ENCODE measurements around the gene PLXDC2. TPM values are rescaled to one million over a fixed set of nuclear protein-coding genes. Genes with fewer than 3 reads are reported as not detected.

PLXDC2 gene
- total RNA-seq, 1 experiment from 2014 or later, result 0.20 TPM

DNA sequence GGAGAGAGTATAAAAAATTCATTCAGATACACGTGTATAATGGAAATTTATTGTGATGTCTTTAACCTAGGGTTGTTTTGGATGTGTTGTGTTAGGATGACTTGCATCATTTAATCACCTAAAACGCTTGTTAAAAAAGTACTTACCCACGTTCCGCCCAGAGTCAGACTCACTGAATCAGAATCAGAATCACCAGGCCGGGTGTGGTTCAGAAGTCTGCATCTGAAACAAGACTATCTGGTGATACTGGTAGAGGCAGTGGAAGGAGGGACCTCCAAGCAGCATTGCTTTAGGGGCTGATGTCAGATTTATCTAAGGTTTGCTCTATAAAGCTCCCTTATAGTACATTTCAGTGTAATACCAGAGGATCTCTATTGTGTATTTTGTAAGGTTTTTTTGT lies 20.5 kb upstream of the PLXDC2 start (continued):
- TF ChIP-seq, protein P1, sequence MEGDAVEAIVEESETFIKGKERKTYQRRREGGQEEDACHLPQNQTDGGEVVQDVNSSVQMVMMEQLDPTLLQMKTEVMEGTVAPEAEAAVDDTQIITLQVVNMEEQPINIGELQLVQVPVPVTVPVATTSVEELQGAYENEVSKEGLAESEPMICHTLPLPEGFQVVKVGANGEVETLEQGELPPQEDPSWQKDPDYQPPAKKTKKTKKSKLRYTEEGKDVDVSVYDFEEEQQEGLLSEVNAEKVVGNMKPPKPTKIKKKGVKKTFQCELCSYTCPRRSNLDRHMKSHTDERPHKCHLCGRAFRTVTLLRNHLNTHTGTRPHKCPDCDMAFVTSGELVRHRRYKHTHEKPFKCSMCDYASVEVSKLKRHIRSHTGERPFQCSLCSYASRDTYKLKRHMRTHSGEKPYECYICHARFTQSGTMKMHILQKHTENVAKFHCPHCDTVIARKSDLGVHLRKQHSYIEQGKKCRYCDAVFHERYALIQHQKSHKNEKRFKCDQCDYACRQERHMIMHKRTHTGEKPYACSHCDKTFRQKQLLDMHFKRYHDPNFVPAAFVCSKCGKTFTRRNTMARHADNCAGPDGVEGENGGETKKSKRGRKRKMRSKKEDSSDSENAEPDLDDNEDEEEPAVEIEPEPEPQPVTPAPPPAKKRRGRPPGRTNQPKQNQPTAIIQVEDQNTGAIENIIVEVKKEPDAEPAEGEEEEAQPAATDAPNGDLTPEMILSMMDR (IDR thresholded peaks at IDR 0.05 in 2 of 3, conservative IDR thresholded peaks at IDR 0.05 in 1 of 3; ENCODE audit: borderline replicate concordance in 1 of 3, insufficient read depth in 1 of 3, low read depth in 2 of 3, low read length in 2 of 3), result no peak
- no peak for TF ChIP-seq CEBPB (IDR thresholded peaks at IDR 0.05; ENCODE audit: low read depth)

DNA sequence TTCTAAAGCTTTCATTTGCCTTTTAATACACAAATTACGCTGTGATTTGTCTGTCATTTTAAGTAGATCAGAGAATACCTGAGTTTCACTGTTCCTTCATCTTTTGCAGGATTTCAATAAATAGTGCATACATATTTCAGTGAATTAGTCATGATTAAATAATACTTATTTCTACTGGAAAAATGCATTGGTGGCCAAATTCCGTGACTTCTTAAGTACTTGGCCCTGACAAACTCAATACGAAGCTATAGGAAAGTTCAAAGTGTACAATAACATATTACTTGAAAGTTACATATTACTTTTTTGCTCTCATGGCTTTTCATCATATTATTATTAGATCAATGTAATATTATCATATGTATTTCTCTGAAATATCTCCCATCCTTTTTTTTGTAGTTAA lies 16.1 kb upstream of the PLXDC2 start:
- RAD21 ChIA-PET (ENCODE audit: low non-redundant PET in 1 of 2, low total read pairs in 2 of 2, uncharacterized antibody in 2 of 2, unreplicated experiment in 2 of 2), result no interaction called here
- peaks cover 0 to 12% of the 10 kb centered on the region in 2 experiments; a peak in 2 of 4 replicates for H3K9me3 ChIP-seq (ENCODE audit: control insufficient read depth in 1 of 2, insufficient read depth in 1 of 2, low read depth in 1 of 2, low read length in 2 of 2)
- no peak overlapping the region for H3K4me3 ChIP-seq (replicated peaks in 1 of 2; ENCODE audit: low read depth in 1 of 2, low read length in 2 of 2)
- H3K27ac ChIP-seq (ENCODE audit: low read depth, low read length), result no peak overlapping the region
- POLR2A ChIA-PET, result no interaction called here
- no peaks in the 10 kb centered on the region for H3K4me1 ChIP-seq (ENCODE audit: control insufficient read depth in 1 of 2, insufficient read depth in 2 of 2, low read length in 2 of 2)
- H3K4me2 ChIP-seq (ENCODE audit: low read length), result no peak overlapping the region
- no peaks in the 10 kb centered on the region for H3K27me3 ChIP-seq (ENCODE audit: insufficient read depth, low read length)
- no peak overlapping the region for H2AFZ ChIP-seq (ENCODE audit: low read depth, low read length, poor library complexity, severe bottlenecking)
- no peak overlapping the region for H3K9ac ChIP-seq (ENCODE audit: low read length)
- BruUV-seq (replicated peaks), result no TSS peak
- DNase-seq (ENCODE audit: low read depth, low spot score), result no peak
- no peaks in the 10 kb centered on the region for H3K36me3 ChIP-seq (ENCODE audit: control insufficient read depth in 1 of 2, insufficient read depth in 2 of 2, low read length in 2 of 2)
- CTCF ChIA-PET, result no interaction called here
- no peak for ATAC-seq
- no peaks in the 10 kb centered on the region for H3K79me2 ChIP-seq (ENCODE audit: insufficient read depth, low read length)
- no peaks in the 10 kb centered on the region for H4K20me1 ChIP-seq (ENCODE audit: insufficient read depth)
- intact Hi-C loops (cut with micrococcal nuclease), result no loop called here
- no peaks in the 10 kb centered on the region for H3K9me2 ChIP-seq (ENCODE audit: insufficient read depth)
- TF ChIP-seq ZNF274 (IDR thresholded peaks at IDR 0.05; ENCODE audit: low read depth, low read length) (no peak), CEBPB (IDR thresholded peaks at IDR 0.05; ENCODE audit: low read depth) (no peak), EZH2phosphoT487 (IDR thresholded peaks at IDR 0.05; ENCODE audit: borderline replicate concordance) (no peak), CBX3 (IDR thresholded peaks at IDR 0.05; ENCODE audit: low read depth) (no peak), POLR2AphosphoS5 (IDR thresholded peaks at IDR 0.05; ENCODE audit: low read depth, low read length) (no peak), SP1 (IDR thresholded peaks at IDR 0.05; ENCODE audit: low read depth) (no peak), ELF1 (IDR thresholded peaks at IDR 0.05; ENCODE audit: borderline replicate concordance, low read depth) (no peak), EZH2 (IDR thresholded peaks at IDR 0.05) (no peak), TCF7L2 (IDR thresholded peaks at IDR 0.05; ENCODE audit: borderline replicate concordance, extremely low read depth, insufficient read depth, insufficient read length) (no peak), EGR1 (IDR thresholded peaks at IDR 0.05; ENCODE audit: low read depth) (no peak)
- TF ChIP-seq, protein P1 (IDR thresholded peaks at IDR 0.05 in 2 of 3, conservative IDR thresholded peaks at IDR 0.05 in 1 of 3; ENCODE audit: borderline replicate concordance in 1 of 3, insufficient read depth in 1 of 3, low read depth in 2 of 3, low read length in 2 of 3), result no peak
- TF ChIP-seq, protein P2, sequence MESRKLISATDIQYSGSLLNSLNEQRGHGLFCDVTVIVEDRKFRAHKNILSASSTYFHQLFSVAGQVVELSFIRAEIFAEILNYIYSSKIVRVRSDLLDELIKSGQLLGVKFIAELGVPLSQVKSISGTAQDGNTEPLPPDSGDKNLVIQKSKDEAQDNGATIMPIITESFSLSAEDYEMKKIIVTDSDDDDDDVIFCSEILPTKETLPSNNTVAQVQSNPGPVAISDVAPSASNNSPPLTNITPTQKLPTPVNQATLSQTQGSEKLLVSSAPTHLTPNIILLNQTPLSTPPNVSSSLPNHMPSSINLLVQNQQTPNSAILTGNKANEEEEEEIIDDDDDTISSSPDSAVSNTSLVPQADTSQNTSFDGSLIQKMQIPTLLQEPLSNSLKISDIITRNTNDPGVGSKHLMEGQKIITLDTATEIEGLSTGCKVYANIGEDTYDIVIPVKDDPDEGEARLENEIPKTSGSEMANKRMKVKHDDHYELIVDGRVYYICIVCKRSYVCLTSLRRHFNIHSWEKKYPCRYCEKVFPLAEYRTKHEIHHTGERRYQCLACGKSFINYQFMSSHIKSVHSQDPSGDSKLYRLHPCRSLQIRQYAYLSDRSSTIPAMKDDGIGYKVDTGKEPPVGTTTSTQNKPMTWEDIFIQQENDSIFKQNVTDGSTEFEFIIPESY (IDR thresholded peaks at IDR 0.05; ENCODE audit: extremely low read depth, insufficient replicate concordance, low read length), result no peak
- TF ChIP-seq, protein P3, sequence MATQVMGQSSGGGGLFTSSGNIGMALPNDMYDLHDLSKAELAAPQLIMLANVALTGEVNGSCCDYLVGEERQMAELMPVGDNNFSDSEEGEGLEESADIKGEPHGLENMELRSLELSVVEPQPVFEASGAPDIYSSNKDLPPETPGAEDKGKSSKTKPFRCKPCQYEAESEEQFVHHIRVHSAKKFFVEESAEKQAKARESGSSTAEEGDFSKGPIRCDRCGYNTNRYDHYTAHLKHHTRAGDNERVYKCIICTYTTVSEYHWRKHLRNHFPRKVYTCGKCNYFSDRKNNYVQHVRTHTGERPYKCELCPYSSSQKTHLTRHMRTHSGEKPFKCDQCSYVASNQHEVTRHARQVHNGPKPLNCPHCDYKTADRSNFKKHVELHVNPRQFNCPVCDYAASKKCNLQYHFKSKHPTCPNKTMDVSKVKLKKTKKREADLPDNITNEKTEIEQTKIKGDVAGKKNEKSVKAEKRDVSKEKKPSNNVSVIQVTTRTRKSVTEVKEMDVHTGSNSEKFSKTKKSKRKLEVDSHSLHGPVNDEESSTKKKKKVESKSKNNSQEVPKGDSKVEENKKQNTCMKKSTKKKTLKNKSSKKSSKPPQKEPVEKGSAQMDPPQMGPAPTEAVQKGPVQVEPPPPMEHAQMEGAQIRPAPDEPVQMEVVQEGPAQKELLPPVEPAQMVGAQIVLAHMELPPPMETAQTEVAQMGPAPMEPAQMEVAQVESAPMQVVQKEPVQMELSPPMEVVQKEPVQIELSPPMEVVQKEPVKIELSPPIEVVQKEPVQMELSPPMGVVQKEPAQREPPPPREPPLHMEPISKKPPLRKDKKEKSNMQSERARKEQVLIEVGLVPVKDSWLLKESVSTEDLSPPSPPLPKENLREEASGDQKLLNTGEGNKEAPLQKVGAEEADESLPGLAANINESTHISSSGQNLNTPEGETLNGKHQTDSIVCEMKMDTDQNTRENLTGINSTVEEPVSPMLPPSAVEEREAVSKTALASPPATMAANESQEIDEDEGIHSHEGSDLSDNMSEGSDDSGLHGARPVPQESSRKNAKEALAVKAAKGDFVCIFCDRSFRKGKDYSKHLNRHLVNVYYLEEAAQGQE (IDR thresholded peaks at IDR 0.05; ENCODE audit: low read depth), result no peak
- TF ChIP-seq, protein P4, sequence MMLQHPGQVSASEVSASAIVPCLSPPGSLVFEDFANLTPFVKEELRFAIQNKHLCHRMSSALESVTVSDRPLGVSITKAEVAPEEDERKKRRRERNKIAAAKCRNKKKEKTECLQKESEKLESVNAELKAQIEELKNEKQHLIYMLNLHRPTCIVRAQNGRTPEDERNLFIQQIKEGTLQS (IDR thresholded peaks at IDR 0.05), result no peak

All from HCT116 (cell line).